ENCODE data around the gene PLEKHB2. TPM values are rescaled to one million over a fixed set of nuclear protein-coding genes. Genes with fewer than 3 reads are reported as not detected.

PLEKHB2 gene
- total and polyA plus RNA-seq, 4 donors = 23.4 to 93.6 (median 75.4) TPM

DNA sequence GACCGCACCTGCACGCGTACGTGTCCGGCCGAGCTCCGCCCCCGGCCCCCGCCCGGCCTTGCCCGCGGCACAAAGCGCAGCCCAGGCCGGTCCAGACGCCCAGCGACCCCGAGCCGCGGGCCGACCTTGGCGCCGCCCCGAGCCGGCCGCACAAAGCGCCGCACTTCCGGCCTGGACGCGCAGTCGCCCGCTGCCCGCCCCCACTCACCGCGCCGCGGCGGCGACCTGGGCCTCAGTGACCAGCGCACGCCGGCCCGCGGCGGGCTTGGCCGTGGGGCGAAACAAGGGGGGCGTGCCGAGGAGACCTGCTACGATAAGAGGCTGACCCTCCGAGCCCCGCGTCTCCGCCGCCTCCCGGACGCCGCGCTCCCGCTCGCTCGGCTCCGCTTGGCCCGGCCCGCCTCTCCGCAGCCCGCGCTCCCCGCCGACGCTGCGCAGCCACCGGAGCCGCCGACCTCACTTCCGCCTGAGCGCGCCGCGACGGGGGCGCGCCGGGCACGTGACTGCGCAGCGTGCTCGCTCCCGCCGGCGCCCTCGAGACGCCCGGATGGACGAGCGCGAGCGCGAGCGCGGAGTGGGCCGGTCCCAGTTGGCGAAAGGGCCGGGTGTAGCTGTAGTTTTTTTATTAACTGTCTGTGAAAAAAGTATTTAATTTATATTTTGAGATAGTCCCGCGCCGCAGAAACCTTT is 12.0 kb upstream of the PLEKHB2 start, which contains the start of gene FAM168B:
Gene FAM168B (minus strand): TSS at position 455 of the 690 bp plus-strand sequence. CDS start 10,814 bp downstream, outside the sequence.
- Histone ChIP-seq H3K36me3 (ENCODE audit: control insufficient read depth in 4 of 4, insufficient read depth in 4 of 4, low read length in 4 of 4) (peaks cover 0 to 3% (median 2%) of the 10 kb centered on the region in 4 donors), H3K27me3 (ENCODE audit: control insufficient read depth in 3 of 3, insufficient read depth in 3 of 3, low read length in 2 of 3) (no peaks in the 10 kb centered on the region), H3K9ac (ENCODE audit: insufficient read depth in 1 of 2, low read length in 2 of 2) (peak within 1 kb of the TSS; percentile 86), H3K27ac (ENCODE audit: low read depth in 1 of 2, low read length in 1 of 2) (peak within 1 kb of the TSS; percentile 99), H3K9me3 (ENCODE audit: control insufficient read depth in 4 of 4, insufficient read depth in 3 of 4, low read length in 3 of 4) (no peaks in the 10 kb centered on the region), H3K4me3 (peak within 1 kb of the TSS; percentile 96), H3K4me1 (ENCODE audit: control insufficient read depth in 5 of 5, insufficient read depth in 5 of 5, low read length in 5 of 5) (peaks cover 0 to 15% (median 3%) of the 10 kb centered on the region in 5 donors)
- ATAC-seq (ENCODE audit: insufficient read depth, low FRiP score) (peak; percentile 97), DNase-seq (peak; percentile 92 to 97 (median 94))
- whole genome bisulfite sequencing, 2 donors = 0% methylated on average over 92 to 107 of the region's 107 CpGs
- no peak for TF ChIP-seq CTCF (IDR thresholded peaks at IDR 0.05; ENCODE audit: control extremely low read depth, extremely low read depth)

GRCh38 chr2:131093696-131094462 is 11.3 kb upstream of the PLEKHB2 start:
- WGBS, 2 donors = 7 to 10% methylated on average over 37 of the region's 37 CpGs
- H3K36me3 ChIP-seq (ENCODE audit: control insufficient read depth in 4 of 4, insufficient read depth in 4 of 4, low read length in 4 of 4) = no peaks in the 10 kb centered on the region
- no peaks in the 10 kb centered on the region for H3K9me3 ChIP-seq (ENCODE audit: control insufficient read depth in 4 of 4, insufficient read depth in 3 of 4, low read length in 3 of 4)
- peaks cover 0 to 15% (median 3%) of the 10 kb centered on the region in 5 donors for H3K4me1 ChIP-seq (ENCODE audit: control insufficient read depth in 5 of 5, insufficient read depth in 5 of 5, low read length in 5 of 5)
- H3K4me3 ChIP-seq = peak overlapping the region; percentile 56
- H3K27ac ChIP-seq (ENCODE audit: low read depth in 1 of 2, low read length in 1 of 2) = peak overlapping the region; percentile 99
- ATAC-seq (ENCODE audit: insufficient read depth, low FRiP score) (peak; percentile 71), DNase-seq (peak in 2 of 3 donors; percentile 2 to 6)
- peak overlapping the region; percentile 55 to 86 for H3K9ac ChIP-seq (ENCODE audit: insufficient read depth in 1 of 2, low read length in 2 of 2)
- H3K27me3 ChIP-seq (ENCODE audit: control insufficient read depth in 3 of 3, insufficient read depth in 3 of 3, low read length in 2 of 3) = no peaks in the 10 kb centered on the region
- no peak for TF ChIP-seq CTCF (IDR thresholded peaks at IDR 0.05; ENCODE audit: control extremely low read depth, extremely low read depth)

DNA sequence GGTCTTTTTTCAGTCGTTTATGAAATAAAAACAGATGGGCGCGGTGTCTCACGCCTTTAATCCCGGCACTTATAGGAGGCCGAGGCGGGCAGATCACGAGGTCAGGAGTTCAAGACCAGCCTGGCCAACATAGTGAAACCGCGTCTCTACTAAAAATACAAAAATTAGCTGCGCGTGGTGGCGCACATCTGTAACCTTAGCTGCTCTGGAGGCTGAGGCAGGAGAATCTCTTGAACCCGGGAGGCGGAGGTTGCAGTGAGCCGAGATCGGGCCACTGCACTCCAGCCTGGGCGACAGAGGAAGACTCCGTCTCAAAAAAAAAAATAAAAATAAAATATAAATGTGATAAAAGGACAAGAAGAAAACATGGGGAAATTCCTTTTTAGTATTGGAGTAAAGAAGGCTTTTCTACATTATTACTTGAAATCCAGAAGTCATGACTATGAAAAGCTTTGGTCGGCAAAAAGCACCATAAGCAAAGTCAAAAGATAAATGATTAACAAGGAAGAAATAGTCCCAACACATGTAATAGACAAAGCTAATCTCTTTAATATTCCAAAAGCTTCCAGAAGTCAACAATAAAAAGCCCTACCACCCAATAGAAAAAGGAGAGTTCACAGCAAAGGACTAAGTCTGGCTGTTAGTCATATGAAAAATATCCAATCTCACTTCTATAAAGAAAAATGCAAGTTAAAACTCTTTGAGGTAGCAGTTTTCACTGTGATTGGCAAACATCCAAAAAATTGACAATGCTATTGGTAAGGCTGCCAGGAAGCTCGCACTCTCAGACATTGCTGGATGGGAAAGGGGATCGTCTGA is 10.5 kb upstream of the PLEKHB2 start:
- peaks cover 0 to 15% (median 3%) of the 10 kb centered on the region in 5 donors for H3K4me1 ChIP-seq (ENCODE audit: control insufficient read depth in 5 of 5, insufficient read depth in 5 of 5, low read length in 5 of 5)
- H3K27ac ChIP-seq (ENCODE audit: low read depth in 1 of 2, low read length in 1 of 2) = peak overlapping the region in 1 of 2 donors; percentile 14
- ATAC-seq (ENCODE audit: insufficient read depth, low FRiP score) (no peak), DNase-seq (peak; percentile 22 to 53 (median 43))
- TF ChIP-seq CTCF (IDR thresholded peaks at IDR 0.05; ENCODE audit: control extremely low read depth, extremely low read depth) = no peak
- no peaks in the 10 kb centered on the region for H3K9me3 ChIP-seq (ENCODE audit: control insufficient read depth in 4 of 4, insufficient read depth in 3 of 4, low read length in 3 of 4)
- H3K4me3 ChIP-seq = no peak overlapping the region
- peak overlapping the region in 1 of 2 donors; percentile 32 for H3K9ac ChIP-seq (ENCODE audit: insufficient read depth in 1 of 2, low read length in 2 of 2)
- 78 to 88% methylated on average over 22 of the region's 22 CpGs for WGBS, 2 donors
- H3K36me3 ChIP-seq (ENCODE audit: control insufficient read depth in 4 of 4, insufficient read depth in 4 of 4, low read length in 4 of 4) = no peaks in the 10 kb centered on the region
- H3K27me3 ChIP-seq (ENCODE audit: control insufficient read depth in 3 of 3, insufficient read depth in 3 of 3, low read length in 2 of 3) = no peaks in the 10 kb centered on the region

Data from lung (tissue), 12 donors.